Left cardiac atrium (tissue), 4 donors: ENCODE results near the gene PIAS1. TPM values are rescaled to one million over a fixed set of nuclear protein-coding genes. Genes with fewer than 3 reads are reported as not detected.
A peak's percentile ranks its signal among the peaks of the same experiment; 100 is the strongest.
"Not testable (repeated sequence)": the region's sequence is repeated elsewhere in the genome, so short reads cannot be mapped to it uniquely, and the experiment has no call there.

Experiments used
- ATAC-seq, 2 donors: fragments of 200-7000 bp; cut with Tn5 transposase; one replicate each; pipeline ENCODE4 v1.9.1; 2020; ENCODE audit warnings: mild to moderate bottlenecking in 2 of 2, moderate library complexity in 2 of 2
- DNase-seq: peaks from one replicate; pipeline ENCODE4 v3.0.0-alpha.2; 2020
- intact Hi-C, 2 donors: fragments of 100-400 bp; cut with DNase I; formaldehyde crosslinking; loops; one replicate each; pipeline versions ENCODE4 v1.14.1 to v1.15.1; 2022 to 2023
- total RNA-seq, 2 donors: library from RNA; stranded (reverse); fragmentation: NEBNext Ultra II Directional; extraction: Animal tissue kit (Norgen Biotek cat#: 25700); gene quantifications; one replicate each; pipeline ENCODE4 v1.2.1, GENCODE V29; 2021
- donor health status: DM: no; HTN: yes; CAD: no.
- donor health status: DM: no; HTN: yes; CAD: no; lungs with severe emphysema.
- donor health status: DM: yes; HTN: yes; CAD: no.
- donor health status: Dilated cardiomyopathy.

The PIAS1 gene
- total RNA-seq, 2 donors from 2014 or later, result 27.1 to 31.7 TPM

GRCh38 chr15:68221530-68222431 is 167.7 kb downstream of the PIAS1 start:
- peak; percentile 13 for DNase-seq
- ATAC-seq, intact Hi-C loops: not testable (repeated sequence)

- ATAC-seq, intact Hi-C loops, DNase-seq: not testable (repeated sequence)
Observed at GRCh38 chr15:68222432-68222743, 168.3 kb downstream of the PIAS1 start.

- DNase-seq, result peak; percentile 2
- no peak for ATAC-seq
- intact Hi-C loops, result no loop called here
Observed at GRCh38 chr15:68223171-68223570, 169.1 kb downstream of the PIAS1 start.

- DNase-seq, result no peak
- ATAC-seq, result no peak
- intact Hi-C loops, result no loop called here
Observed at GRCh38 chr15:68224108-68224507, 170.0 kb downstream of the PIAS1 start.

GRCh38 chr15:68224546-68225250 is 170.6 kb downstream of the PIAS1 start:
- peak; percentile 17 for DNase-seq
- no peak for ATAC-seq
- intact Hi-C loops, result no loop called here

GRCh38 chr15:68225442-68225841 is 171.3 kb downstream of the PIAS1 start:
- intact Hi-C loops, ATAC-seq: not testable (repeated sequence)
- DNase-seq, result peak; percentile 2

- intact Hi-C loops, result no loop called here
- ATAC-seq, result no peak
- peak; percentile 13 for DNase-seq
Observed at GRCh38 chr15:68227643-68228142, 173.6 kb downstream of the PIAS1 start.

GRCh38 chr15:68228143-68228970 is 174.2 kb downstream of the PIAS1 start:
- intact Hi-C loops, result no loop called here
- DNase-seq (peak; percentile 15), ATAC-seq (no peak)

- DNase-seq (peak; percentile 36), ATAC-seq (no peak)
- intact Hi-C loops, result no loop called here
Observed at GRCh38 chr15:68228971-68229385, 174.9 kb downstream of the PIAS1 start.

GRCh38 chr15:68229386-68230156 is 175.5 kb downstream of the PIAS1 start, which contains the start of gene CLN6:
Gene CLN6, minus strand, starts transcription at chr15:68229728. Its CDS starts 144 bp downstream, at chr15:68229584.
- DNase-seq (peak; percentile 83), ATAC-seq (peak; percentile 98)
- intact Hi-C loops, result no loop called here

- intact Hi-C loops, result no loop called here
- DNase-seq, result peak; percentile 29
Observed at GRCh38 chr15:68230157-68231100, 176.3 kb downstream of the PIAS1 start.

GRCh38 chr15:68231102-68231818 is 177.1 kb downstream of the PIAS1 start:
- DNase-seq, result no peak
- no peak for ATAC-seq
- intact Hi-C loops, result no loop called here

More at GRCh38 chr15:68230157-68231100, 176.3 kb downstream of the PIAS1 start:
- no peak for ATAC-seq

- peak; percentile 10 for DNase-seq
Observed at GRCh38 chr15:68232449-68232848, 178.3 kb downstream of the PIAS1 start.

GRCh38 chr15:68232937-68233336 is 178.8 kb downstream of the PIAS1 start:
- intact Hi-C loops, result no loop called here
- ATAC-seq, result no peak
- DNase-seq, result no peak

More at GRCh38 chr15:68232449-68232848, 178.3 kb downstream of the PIAS1 start:
- ATAC-seq, result no peak
- intact Hi-C loops, result no loop called here

GRCh38 chr15:68234060-68234459 is 179.9 kb downstream of the PIAS1 start:
- DNase-seq, result no peak
- no peak for ATAC-seq
- intact Hi-C loops, result no loop called here

GRCh38 chr15:68234520-68234919 is 180.4 kb downstream of the PIAS1 start:
- ATAC-seq, DNase-seq, intact Hi-C loops: not testable (repeated sequence)

- ATAC-seq (no peak), DNase-seq (no peak)
- intact Hi-C loops, result no loop called here
Observed at GRCh38 chr15:68235022-68235421, 180.9 kb downstream of the PIAS1 start.
